Activated naive CD8-positive, alpha-beta T cell (primary cell): ENCODE data around the gene RAB30.
"Not testable (repeated sequence)": the region's sequence is repeated elsewhere in the genome, so short reads cannot be mapped to it uniquely, and the experiment has no call there.

ENCODE experiments used
- H3K27ac Mint-ChIP-seq: one replicate; pipeline ENCODE4 v1.8.0; 2021; ENCODE audit warnings: mixed read lengths
- H3K27me3 Mint-ChIP-seq: one replicate; pipeline ENCODE4 v1.8.0; 2021; ENCODE audit warnings: mixed read lengths
- H3K36me3 Mint-ChIP-seq: one replicate; pipeline ENCODE4 v1.8.0; 2021; ENCODE audit warnings: mixed read lengths
- H3K4me1 Mint-ChIP-seq: one replicate; pipeline ENCODE4 v1.8.0; 2021; ENCODE audit warnings: low read depth, mixed read lengths
- H3K4me3 Mint-ChIP-seq: one replicate; pipeline ENCODE4 v1.8.0; 2021; ENCODE audit warnings: mild to moderate bottlenecking, mixed read lengths
- H3K9me3 Mint-ChIP-seq: one replicate; pipeline ENCODE4 v1.8.0; 2021; ENCODE audit warnings: low read depth, mixed read lengths

RAB30 gene

GRCh38 chr11:82949352-82949751 lies 122.3 kb downstream of the RAB30 start:
- Mint-ChIP-seq H3K36me3 (peaks cover 25% of the 10 kb centered on the region), H3K27ac (no peak overlapping the region), H3K27me3 (no peaks in the 10 kb centered on the region), H3K9me3 (peaks cover 22% of the 10 kb centered on the region), H3K4me3 (no peak overlapping the region), H3K4me1 (peaks cover 6% of the 10 kb centered on the region)

GRCh38 chr11:82945682-82946081 lies 126.0 kb downstream of the RAB30 start:
- Mint-ChIP-seq H3K27ac (no peak overlapping the region), H3K4me3 (no peak overlapping the region), H3K4me1 (peaks cover 11% of the 10 kb centered on the region), H3K36me3 (peaks cover 26% of the 10 kb centered on the region), H3K27me3 (no peaks in the 10 kb centered on the region), H3K9me3 (peaks cover 22% of the 10 kb centered on the region)

- H3K27ac Mint-ChIP-seq = peak overlapping the region; percentile 18
- not testable (repeated sequence) for H3K27me3 Mint-ChIP-seq, H3K4me3 Mint-ChIP-seq
- H3K9me3 Mint-ChIP-seq = peaks cover 23% of the 10 kb centered on the region
- peaks cover 27% of the 10 kb centered on the region for H3K36me3 Mint-ChIP-seq
- H3K4me1 Mint-ChIP-seq = peaks cover 13% of the 10 kb centered on the region
These were observed 126.7 kb downstream of the RAB30 start for GRCh38 chr11:82945041-82945440.

GRCh38 chr11:82944198-82944597 lies 127.5 kb downstream of the RAB30 start:
- Mint-ChIP-seq H3K27me3 (no peaks in the 10 kb centered on the region), H3K4me3 (no peak overlapping the region), H3K9me3 (peaks cover 19% of the 10 kb centered on the region), H3K4me1 (peaks cover 16% of the 10 kb centered on the region), H3K27ac (no peak overlapping the region), H3K36me3 (peaks cover 24% of the 10 kb centered on the region)

- not testable (repeated sequence) for H3K27me3 Mint-ChIP-seq, H3K27ac Mint-ChIP-seq, H3K4me3 Mint-ChIP-seq
- Mint-ChIP-seq H3K4me1 (peaks cover 16% of the 10 kb centered on the region), H3K9me3 (peaks cover 13% of the 10 kb centered on the region), H3K36me3 (peaks cover 23% of the 10 kb centered on the region)
These were observed 128.3 kb downstream of the RAB30 start for GRCh38 chr11:82943430-82943829.

GRCh38 chr11:82942376-82942775 lies 129.3 kb downstream of the RAB30 start:
- peaks cover 13% of the 10 kb centered on the region for H3K4me1 Mint-ChIP-seq

GRCh38 chr11:82939456-82939855 lies 132.2 kb downstream of the RAB30 start:
- peaks cover 13% of the 10 kb centered on the region for H3K9me3 Mint-ChIP-seq

More at GRCh38 chr11:82942376-82942775, 129.3 kb downstream of the RAB30 start:
- peaks cover 13% of the 10 kb centered on the region for H3K9me3 Mint-ChIP-seq
- no peaks in the 10 kb centered on the region for H3K27me3 Mint-ChIP-seq
- H3K4me3 Mint-ChIP-seq = no peak overlapping the region
- no peak overlapping the region for H3K27ac Mint-ChIP-seq
- peaks cover 23% of the 10 kb centered on the region for H3K36me3 Mint-ChIP-seq

DNA sequence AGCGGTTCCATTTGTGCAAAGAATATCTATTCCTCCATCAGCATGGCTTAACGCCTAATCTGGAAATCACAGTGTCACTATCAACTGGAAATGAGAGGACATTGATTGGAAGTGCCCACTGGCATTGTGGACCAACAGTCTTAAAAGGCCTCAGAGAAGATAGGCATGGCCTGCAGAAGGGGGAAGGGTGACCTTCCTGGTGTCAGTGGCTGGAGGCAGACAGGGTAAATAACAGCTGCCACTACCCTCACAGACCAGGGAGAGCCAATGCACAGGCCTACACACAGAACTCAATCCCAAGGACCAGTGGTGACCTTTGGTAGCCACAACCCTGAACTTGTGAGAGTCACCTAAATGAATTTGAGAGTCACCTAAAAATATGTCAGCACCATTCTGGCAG lies 134.1 kb downstream of the RAB30 start:
- Mint-ChIP-seq H3K36me3 (peaks cover 38% of the 10 kb centered on the region), H3K4me1 (peaks cover 19% of the 10 kb centered on the region), H3K27me3 (no peaks in the 10 kb centered on the region), H3K4me3 (no peak overlapping the region), H3K9me3 (peaks cover 13% of the 10 kb centered on the region), H3K27ac (no peak overlapping the region)

More at GRCh38 chr11:82939456-82939855, 132.2 kb downstream of the RAB30 start:
- H3K36me3 Mint-ChIP-seq = peaks cover 31% of the 10 kb centered on the region
- H3K27me3 Mint-ChIP-seq = no peaks in the 10 kb centered on the region
- H3K27ac Mint-ChIP-seq = no peak overlapping the region
- H3K4me1 Mint-ChIP-seq = peaks cover 12% of the 10 kb centered on the region
- H3K4me3 Mint-ChIP-seq = no peak overlapping the region

DNA sequence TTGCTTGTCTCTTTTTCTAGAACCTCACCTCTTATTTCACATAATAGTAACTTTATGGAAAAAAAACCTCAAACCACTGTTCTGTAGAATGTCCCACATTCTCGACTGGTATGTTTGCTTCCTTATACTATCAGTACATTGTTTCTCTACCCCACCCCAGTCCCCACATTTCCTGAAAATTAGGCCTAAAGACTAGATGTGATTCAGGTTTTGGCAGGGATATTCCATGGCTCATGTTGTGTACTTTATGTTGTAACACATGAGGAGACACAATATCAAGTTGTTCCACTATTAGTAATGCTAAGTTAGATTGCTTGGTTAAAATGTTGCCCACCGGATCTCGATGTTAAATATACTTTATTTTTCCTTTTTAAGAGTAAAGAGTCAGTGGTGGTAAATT lies 135.4 kb downstream of the RAB30 start:
- Mint-ChIP-seq H3K4me1 (peaks cover 27% of the 10 kb centered on the region), H3K27ac (no peak overlapping the region)

GRCh38 chr11:82932564-82932963 lies 139.1 kb downstream of the RAB30 start:
- Mint-ChIP-seq H3K27me3 (no peaks in the 10 kb centered on the region), H3K9me3 (no peaks in the 10 kb centered on the region), H3K4me3 (no peak overlapping the region), H3K4me1 (peaks cover 46% of the 10 kb centered on the region), H3K27ac (peak overlapping the region; percentile 28), H3K36me3 (peaks cover 33% of the 10 kb centered on the region)

More for the DNA sequence above, 135.4 kb downstream of the RAB30 start:
- Mint-ChIP-seq H3K4me3 (no peak overlapping the region), H3K36me3 (peaks cover 38% of the 10 kb centered on the region), H3K9me3 (peaks cover 7% of the 10 kb centered on the region), H3K27me3 (no peaks in the 10 kb centered on the region)

- H3K4me3 Mint-ChIP-seq = no peak overlapping the region
- no peak overlapping the region for H3K27ac Mint-ChIP-seq
- H3K9me3 Mint-ChIP-seq = no peaks in the 10 kb centered on the region
- H3K27me3 Mint-ChIP-seq = no peaks in the 10 kb centered on the region
- H3K4me1 Mint-ChIP-seq = peaks cover 54% of the 10 kb centered on the region
- H3K36me3 Mint-ChIP-seq = peaks cover 29% of the 10 kb centered on the region
These were observed 141.0 kb downstream of the RAB30 start for GRCh38 chr11:82930734-82931133.

GRCh38 chr11:82930229-82930628 lies 141.5 kb downstream of the RAB30 start:
- H3K27me3 Mint-ChIP-seq = no peaks in the 10 kb centered on the region
- peaks cover 27% of the 10 kb centered on the region for H3K36me3 Mint-ChIP-seq
- H3K4me1 Mint-ChIP-seq = peaks cover 54% of the 10 kb centered on the region
- H3K27ac Mint-ChIP-seq = no peak overlapping the region
- no peaks in the 10 kb centered on the region for H3K9me3 Mint-ChIP-seq
- no peak overlapping the region for H3K4me3 Mint-ChIP-seq

DNA sequence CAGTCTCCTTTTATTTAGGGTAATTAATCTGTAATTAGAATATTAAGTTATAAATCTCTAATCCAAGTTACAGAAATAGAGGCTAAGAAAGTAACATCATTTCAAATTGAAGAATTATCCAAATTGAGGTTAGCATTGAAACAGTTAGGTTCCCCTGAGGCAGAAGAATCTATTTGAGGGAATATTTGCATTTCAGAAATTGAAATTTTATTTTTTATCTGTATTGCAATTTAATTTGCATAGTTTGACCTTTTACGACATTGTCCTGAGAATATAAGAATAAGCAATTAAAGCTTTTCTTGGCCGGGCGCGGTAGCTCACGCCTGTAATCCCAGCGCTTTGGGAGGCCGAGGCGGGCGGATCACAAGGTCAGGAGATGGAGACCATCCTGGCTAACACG lies 142.6 kb downstream of the RAB30 start:
- no peak overlapping the region for H3K27ac Mint-ChIP-seq

GRCh38 chr11:82927264-82927880 lies 144.3 kb downstream of the RAB30 start:
- Mint-ChIP-seq H3K9me3 (no peaks in the 10 kb centered on the region), H3K36me3 (peaks cover 17% of the 10 kb centered on the region), H3K27ac (peak overlapping the region; percentile 28), H3K4me1 (peaks cover 60% of the 10 kb centered on the region), H3K4me3 (no peak overlapping the region), H3K27me3 (no peaks in the 10 kb centered on the region)

More for the DNA sequence above, 142.6 kb downstream of the RAB30 start:
- Mint-ChIP-seq H3K4me1 (peaks cover 56% of the 10 kb centered on the region), H3K4me3 (no peak overlapping the region), H3K27me3 (no peaks in the 10 kb centered on the region), H3K36me3 (peaks cover 24% of the 10 kb centered on the region), H3K9me3 (no peaks in the 10 kb centered on the region)

DNA sequence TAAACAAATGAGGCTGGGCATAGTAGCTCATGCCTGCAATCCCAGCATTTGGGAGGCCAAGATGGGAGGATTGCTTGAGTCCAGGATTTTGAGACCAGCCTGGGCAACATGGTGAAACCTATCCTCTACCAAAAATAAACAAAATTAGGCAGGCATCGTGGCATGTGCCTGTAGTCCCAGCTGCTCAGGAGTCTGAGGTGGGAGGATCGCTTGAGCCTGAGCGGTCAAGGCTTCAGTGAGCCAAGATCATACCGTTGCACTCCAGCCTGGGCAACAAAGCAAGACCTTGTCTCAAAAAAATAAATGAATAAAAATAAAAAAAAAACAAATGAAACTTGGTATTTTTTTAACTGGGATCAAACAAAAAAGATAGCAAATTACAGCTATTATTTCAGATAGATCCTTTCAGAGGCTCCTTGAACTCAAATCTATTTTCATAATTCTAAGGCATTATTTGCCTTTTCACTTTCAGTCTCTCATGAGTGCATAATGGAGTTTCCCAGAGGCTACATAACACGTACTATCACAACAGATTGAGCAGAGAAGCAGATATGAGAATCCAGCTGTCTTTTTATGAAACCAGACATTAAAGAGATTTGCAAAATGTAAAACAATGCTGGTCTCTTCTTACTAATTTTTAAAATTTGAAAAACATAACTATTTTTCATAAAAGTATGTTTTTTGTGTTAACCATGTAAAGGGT lies 147.0 kb downstream of the RAB30 start:
- no peaks in the 10 kb centered on the region for H3K27me3 Mint-ChIP-seq
- no peak overlapping the region for H3K27ac Mint-ChIP-seq
- peaks cover 61% of the 10 kb centered on the region for H3K4me1 Mint-ChIP-seq
- peaks cover 24% of the 10 kb centered on the region for H3K36me3 Mint-ChIP-seq
- no peak overlapping the region for H3K4me3 Mint-ChIP-seq
- peaks cover 3% of the 10 kb centered on the region for H3K9me3 Mint-ChIP-seq
